ENCODE data around the gene SEMA3F. TPM values are rescaled to one million over a fixed set of nuclear protein-coding genes. Genes with fewer than 3 reads are reported as not detected.

The SEMA3F gene
- polyA plus RNA-seq, 2 of the 4 experiments (the other 2 are of a cell fraction), result 2.9 to 10.6 TPM

- TF ChIP-seq E2F6 (IDR thresholded peaks at IDR 0.05; ENCODE audit: borderline replicate concordance, low read depth) (no peak), SREBF2 (IDR thresholded peaks at IDR 0.05) (no peak), CHD2 (IDR thresholded peaks at IDR 0.05; ENCODE audit: low read length, partially characterized antibody) (no peak), ZC3H11A (IDR thresholded peaks at IDR 0.05) (no peak), ZSCAN20 (CRISPR knock-in tag; IDR thresholded peaks at IDR 0.05) (no peak)
Measured at GRCh38 chr3:50126287-50127211, 28.6 kb upstream of the SEMA3F start (continued).

- no peak for TF ChIP-seq MYC (IDR thresholded peaks at IDR 0.05; ENCODE audit: borderline replicate concordance, low read length)
- TF ChIP-seq REST (IDR thresholded peaks at IDR 0.05), result no peak
- no peak for TF ChIP-seq RCOR1 (IDR thresholded peaks at IDR 0.05; ENCODE audit: low read depth, low read length)
- TF ChIP-seq RARB (CRISPR knock-in tag; IDR thresholded peaks at IDR 0.05), result no peak
- ChIA-PET CTCF (interaction anchor here (0.7 to 1.4 kb wide), 3 partner anchors 36 to 65 kb away, joined by 3 to 4 read pairs (median 4); no protein-coding TSS in a partner anchor), POLR2A (no interaction called here)
- WGBS (ENCODE audit: missing lambda C conversion rate), result 81% methylated on average over 7 of the region's 8 CpGs
- no peak for FAIRE-seq
- Histone ChIP-seq H3K4me2 (no peak overlapping the region), H3K9me3 (no peaks in the 10 kb centered on the region), H3K4me1 (peaks cover 22% of the 10 kb centered on the region), H3K4me3 (no peak overlapping the region), H3K27ac (no peak overlapping the region)
- DNase-seq (ENCODE audit: low read depth in 1 of 2, low spot score in 1 of 2), result no peak
- no peak for ATAC-seq
Measured at GRCh38 chr3:50127251-50127691, 27.9 kb upstream of the SEMA3F start.

- no peak for TF ChIP-seq BHLHE40 (IDR thresholded peaks at IDR 0.05; ENCODE audit: low read depth, low read length)
- TF ChIP-seq USF2 (IDR thresholded peaks at IDR 0.05), result no peak
- no peak for TF ChIP-seq RNF2 (IDR thresholded peaks at IDR 0.05; ENCODE audit: borderline replicate concordance, low read depth)
- WGBS (ENCODE audit: missing lambda C conversion rate), result 57% methylated on average over 4 of the region's 4 CpGs
- no peak overlapping the region for H3K27ac ChIP-seq
- ChIA-PET CTCF (interaction anchor here (0.7 to 1.4 kb wide), 6 partner anchors 8 to 65 kb away, joined by 3 to 4 read pairs (median 3); no protein-coding TSS in a partner anchor), POLR2A (no interaction called here)
- H3K4me2 ChIP-seq, result no peak overlapping the region
- ATAC-seq (no peak), FAIRE-seq (no peak), DNase-seq (ENCODE audit: low read depth in 1 of 2, low spot score in 1 of 2) (no peak)
- H3K9me3 ChIP-seq, result no peaks in the 10 kb centered on the region
- peaks cover 22% of the 10 kb centered on the region for H3K4me1 ChIP-seq
- H3K4me3 ChIP-seq, result no peak overlapping the region
Measured at GRCh38 chr3:50128001-50128400, 27.1 kb upstream of the SEMA3F start.

- FAIRE-seq, result no peak
- DNase-seq (ENCODE audit: low read depth in 1 of 2, low spot score in 1 of 2), result no peak
- ChIA-PET CTCF (interaction anchor here (0.7 to 10.5 kb wide), 6 partner anchors 9 to 63 kb away, joined by 3 to 70 read pairs (median 4); no protein-coding TSS in a partner anchor), POLR2A (no interaction called here)
- Histone ChIP-seq H3K4me1 (peaks cover 13% of the 10 kb centered on the region), H3K4me2 (no peak overlapping the region), H3K4me3 (no peak overlapping the region), H3K9me3 (no peaks in the 10 kb centered on the region), H3K27ac (no peak overlapping the region)
- WGBS (ENCODE audit: missing lambda C conversion rate), result 80% methylated on average over 1 of the region's 2 CpGs
- no peak for ATAC-seq
- no peak for TF ChIP-seq MAFK (IDR thresholded peaks at IDR 0.05; ENCODE audit: partially characterized antibody)
- TF ChIP-seq HOXA7 (CRISPR knock-in tag; IDR thresholded peaks at IDR 0.05), result no peak
- TF ChIP-seq CTCF (IDR thresholded peaks at IDR 0.05), result no peak
- no peak for TF ChIP-seq CBX8 (IDR thresholded peaks at IDR 0.05)
- no peak for TF ChIP-seq RARB (CRISPR knock-in tag; IDR thresholded peaks at IDR 0.05)
- no peak for TF ChIP-seq ZFP36 (IDR thresholded peaks at IDR 0.05; ENCODE audit: borderline replicate concordance, partially characterized antibody)
- no peak for TF ChIP-seq GATA3 (IDR thresholded peaks at IDR 0.05; ENCODE audit: borderline replicate concordance)
- no peak for TF ChIP-seq KDM5A (IDR thresholded peaks at IDR 0.05)
- TF ChIP-seq SREBF2 (IDR thresholded peaks at IDR 0.05), result no peak
- TF ChIP-seq JUNB (IDR thresholded peaks at IDR 0.05), result no peak
- no peak for TF ChIP-seq E2F6 (IDR thresholded peaks at IDR 0.05; ENCODE audit: borderline replicate concordance, low read depth)
- TF ChIP-seq HEYL (CRISPR knock-in tag; IDR thresholded peaks at IDR 0.05), result no peak
- TF ChIP-seq TP53 (CRISPR knock-in tag; IDR thresholded peaks at IDR 0.05), result no peak
- no peak for TF ChIP-seq RNF2 (IDR thresholded peaks at IDR 0.05; ENCODE audit: borderline replicate concordance, low read depth)
- no peak for TF ChIP-seq NFE2L2 (conservative IDR thresholded peaks at IDR 0.05; ENCODE audit: low read length)
Measured at GRCh38 chr3:50130436-50130835, 24.7 kb upstream of the SEMA3F start.

Measured in A549 (cell line).